DOHH2 (cell line): ENCODE data around the gene STX18.

Experiments
- EZH2phosphoT487 ChIP-seq: fragments of 200-600 bp; sonication (generic); IDR thresholded peaks from 2 replicates; pipeline ENCODE4 v1.6.1; 2017; ENCODE audit warnings: borderline replicate concordance, mild to moderate bottlenecking, antibody characterized with exemption, low read length, moderate library complexity, mixed read lengths
- TF ChIP-seq, protein P1 (sequence below): fragments of 200-600 bp; sonication (generic); IDR thresholded peaks from one replicate; pipeline ENCODE4 v1.5.1; 2014; ENCODE audit warnings: antibody characterized with exemption, mild to moderate bottlenecking, low read depth, low read length; ENCODE audit not compliant: poor library complexity, severe bottlenecking

DNA sequence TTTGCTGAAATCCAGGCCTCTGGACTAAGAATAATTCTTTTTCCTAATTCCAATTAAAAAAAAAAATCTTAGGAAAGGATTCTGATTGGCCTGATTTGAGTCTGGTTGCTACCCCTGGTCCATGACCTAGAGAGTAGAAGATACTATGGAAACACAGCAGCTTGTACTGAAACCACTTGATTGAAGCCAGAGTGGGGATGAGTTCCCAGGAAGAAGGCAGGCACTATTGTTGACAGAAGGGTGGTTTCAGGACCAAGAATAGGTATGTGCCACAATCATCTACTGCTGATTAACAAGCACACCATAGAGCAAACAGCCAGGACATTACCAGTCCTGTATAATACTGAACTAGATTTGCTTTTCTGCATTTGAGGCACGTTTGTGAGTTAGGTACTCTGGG is 29.6 kb downstream of the STX18 start:
- TF ChIP-seq, protein P1, sequence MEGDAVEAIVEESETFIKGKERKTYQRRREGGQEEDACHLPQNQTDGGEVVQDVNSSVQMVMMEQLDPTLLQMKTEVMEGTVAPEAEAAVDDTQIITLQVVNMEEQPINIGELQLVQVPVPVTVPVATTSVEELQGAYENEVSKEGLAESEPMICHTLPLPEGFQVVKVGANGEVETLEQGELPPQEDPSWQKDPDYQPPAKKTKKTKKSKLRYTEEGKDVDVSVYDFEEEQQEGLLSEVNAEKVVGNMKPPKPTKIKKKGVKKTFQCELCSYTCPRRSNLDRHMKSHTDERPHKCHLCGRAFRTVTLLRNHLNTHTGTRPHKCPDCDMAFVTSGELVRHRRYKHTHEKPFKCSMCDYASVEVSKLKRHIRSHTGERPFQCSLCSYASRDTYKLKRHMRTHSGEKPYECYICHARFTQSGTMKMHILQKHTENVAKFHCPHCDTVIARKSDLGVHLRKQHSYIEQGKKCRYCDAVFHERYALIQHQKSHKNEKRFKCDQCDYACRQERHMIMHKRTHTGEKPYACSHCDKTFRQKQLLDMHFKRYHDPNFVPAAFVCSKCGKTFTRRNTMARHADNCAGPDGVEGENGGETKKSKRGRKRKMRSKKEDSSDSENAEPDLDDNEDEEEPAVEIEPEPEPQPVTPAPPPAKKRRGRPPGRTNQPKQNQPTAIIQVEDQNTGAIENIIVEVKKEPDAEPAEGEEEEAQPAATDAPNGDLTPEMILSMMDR, result no peak
- no peak for TF ChIP-seq EZH2phosphoT487
